Measurements from ENCODE around the gene COG1. TPM values are rescaled to one million over a fixed set of nuclear protein-coding genes. Genes with fewer than 3 reads are reported as not detected.

COG1 gene
- total and polyA plus RNA-seq, 2 of the 8 experiments (the other 6 are each of a cell fraction or from before 2014, with no cell fraction given): 11.0 to 19.5 TPM

GRCh38 chr17:73227379-73227778 lies 34.5 kb downstream of the COG1 start:
- H3K79me1 ChIP-seq (ENCODE audit: low read depth, low read length): peaks cover 5% of the 10 kb centered on the region
- peaks cover 2 to 3% of the 10 kb centered on the region in 2 experiments for H4K20me1 ChIP-seq (replicated peaks in 1 of 2; ENCODE audit: control insufficient read depth in 1 of 2, insufficient read depth in 2 of 2, low read length in 2 of 2)
- H3K23me2 ChIP-seq (ENCODE audit: low read depth, low read length): no peaks in the 10 kb centered on the region
- no peak overlapping the region for H2AK5ac ChIP-seq (ENCODE audit: low read depth, low read length)
- H2BK12ac ChIP-seq (ENCODE audit: low read depth, low read length): no peak overlapping the region; the same call in 1 of the 2 replicates
- no peak overlapping the region for H3K27ac ChIP-seq (ENCODE audit: low read depth, low read length)
- H2BK120ac ChIP-seq (replicated peaks; ENCODE audit: low read depth, low read length): no peak overlapping the region
- CTCF ChIA-PET (ENCODE audit: partially characterized antibody): interaction anchor here (0.6 to 3.0 kb wide), 5 partner anchors 11 to 501 kb away, joined by 3 to 22 read pairs (median 4); no protein-coding TSS in a partner anchor
- no peak overlapping the region for H3K14ac ChIP-seq (ENCODE audit: insufficient read length)
- POLR2A ChIA-PET (ENCODE audit: partially characterized antibody): interaction anchor here (0.8 to 2.3 kb wide), 5 partner anchors 11 to 960 kb away, joined by 3 to 13 read pairs (median 3); no protein-coding TSS in a partner anchor
- peaks cover 0 to 14% (median 5%) of the 10 kb centered on the region in 4 experiments; a peak in 6 of 7 replicates for H3K4me1 ChIP-seq (replicated peaks in 1 of 4; ENCODE audit: control insufficient read depth in 3 of 4, insufficient read depth in 4 of 4, low read length in 3 of 4)
- no peak overlapping the region for H4K5ac ChIP-seq (ENCODE audit: insufficient read length, low read depth, low read length)
- H3K56ac ChIP-seq (replicated peaks; ENCODE audit: insufficient read length, low read depth, low read length): no peak overlapping the region
- H3K79me2 ChIP-seq (ENCODE audit: control insufficient read depth in 1 of 2, insufficient read depth in 2 of 2, low read length in 2 of 2): peaks cover 13 to 82% of the 10 kb centered on the region in 2 experiments
- 0 out of 8 replicates have a peak overlapping the region, but pooled peaks of 1 of the 4 experiments have one; percentile 32 for H3K4me3 ChIP-seq (ENCODE audit: extremely low read depth in 1 of 4, insufficient read depth in 2 of 4, low read depth in 3 of 4, low read length in 4 of 4)
- no peak overlapping the region for H2BK5ac ChIP-seq (ENCODE audit: low read depth, low read length)
- no peaks in the 10 kb centered on the region for H3K27me3 ChIP-seq (replicated peaks in 1 of 4; ENCODE audit: control insufficient read depth in 3 of 4, extremely low read depth in 1 of 4, insufficient read depth in 3 of 4, low read length in 3 of 4)
- no peak overlapping the region for H3K9ac ChIP-seq (replicated peaks in 1 of 4; ENCODE audit: extremely low read depth in 1 of 4, low read depth in 3 of 4, low read length in 3 of 4)
- no peak for FAIRE-seq
- H3K4ac ChIP-seq (replicated peaks; ENCODE audit: insufficient read length, low read depth, low read length): no peak overlapping the region
- no peak for DNase-seq (ENCODE audit: low read depth in 1 of 2, low spot score in 2 of 2)
- no peak overlapping the region for H2BK15ac ChIP-seq (ENCODE audit: low read length)
- peak overlapping the region; percentile 7 to 40; a peak in 1 of 4 replicates for H3K4me2 ChIP-seq (ENCODE audit: insufficient read depth in 1 of 2, low read depth in 2 of 2, low read length in 2 of 2)
- no peak overlapping the region for H4K8ac ChIP-seq (ENCODE audit: extremely low read depth, insufficient read depth, low read length)
- 84% methylated on average over 3 of the region's 3 CpGs; no CpG with 5 or more reads in 1 of the 2 experiments for WGBS, 2 experiments (ENCODE audit: extremely low coverage in 1 of 2, insufficient coverage in 1 of 2, insufficient read length in 1 of 2, insufficient replicate concordance in 2 of 2, low coverage in 1 of 2, low lambda C conversion rate in 2 of 2, missing lambda C conversion rate in 1 of 2)
- no peak overlapping the region for H2BK20ac ChIP-seq (ENCODE audit: low read length)
- H3K36me3 ChIP-seq (ENCODE audit: control insufficient read depth in 2 of 4, insufficient read depth in 4 of 4, low read length in 3 of 4): peaks cover 0 to 3% (median 0%) of the 10 kb centered on the region in 4 experiments; a peak in 1 of 8 replicates
- H3K18ac ChIP-seq (ENCODE audit: extremely low read depth, low read length): no peak overlapping the region
- no peak overlapping the region for H3K23ac ChIP-seq (ENCODE audit: insufficient read length)
- H3K9me3 ChIP-seq (ENCODE audit: insufficient read depth in 2 of 2, low read depth in 1 of 2, low read length in 1 of 2): no peaks in the 10 kb centered on the region
- no peak overlapping the region for H2AFZ ChIP-seq (ENCODE audit: low read length)
- H4K91ac ChIP-seq (replicated peaks; ENCODE audit: insufficient read length, low read length): no peak overlapping the region
- TF ChIP-seq JUND (IDR thresholded peaks at IDR 0.05; ENCODE audit: low read length) (no peak), ATF2 (IDR thresholded peaks at IDR 0.05; ENCODE audit: low read length) (no peak), HDAC6 (IDR thresholded peaks at IDR 0.05; ENCODE audit: low read depth, low read length) (no peak), MAFK (IDR thresholded peaks at IDR 0.05; ENCODE audit: low read depth, low read length) (no peak), RAD21 (IDR thresholded peaks at IDR 0.05 in 1 of 2, conservative IDR thresholded peaks at IDR 0.05 in 1 of 2; ENCODE audit: low read depth in 2 of 2, low read length in 2 of 2) (no peak), BRCA1 (IDR thresholded peaks at IDR 0.05; ENCODE audit: low read depth, low read length) (no peak), CHD2 (IDR thresholded peaks at IDR 0.05; ENCODE audit: low read length) (no peak), SP4 (IDR thresholded peaks at IDR 0.05; ENCODE audit: low read length) (no peak), KDM4A (IDR thresholded peaks at IDR 0.05; ENCODE audit: low read depth, low read length, severe bottlenecking) (no peak), SRF (IDR thresholded peaks at IDR 0.05; ENCODE audit: low read depth, low read length) (no peak), NRF1 (IDR thresholded peaks at IDR 0.05; ENCODE audit: low read depth, low read length) (no peak), YY1 (IDR thresholded peaks at IDR 0.05; ENCODE audit: low read depth, low read length) (no peak)
